Measurements from ENCODE around the gene DHDDS. TPM values are rescaled to one million over a fixed set of nuclear protein-coding genes. Genes with fewer than 3 reads are reported as not detected.

Gene DHDDS
- total RNA-seq, 1 donor from 2014 or later, result 24.6 TPM

GRCh38 chr1:26417111-26417759, 14.9 kb upstream of the DHDDS start:
- DNase-seq (ENCODE audit: low read depth in 2 of 2), result peak; percentile 74 to 85

GRCh38 chr1:26418865-26419349, 13.2 kb upstream of the DHDDS start:
- DNase-seq (ENCODE audit: low read depth in 2 of 2), result no peak

- no peak for DNase-seq (ENCODE audit: low read depth in 2 of 2)
Measured at GRCh38 chr1:26419494-26419893, 12.6 kb upstream of the DHDDS start.

GRCh38 chr1:26429721-26430120, 2.4 kb upstream of the DHDDS start:
- DNase-seq (ENCODE audit: low read depth in 2 of 2), result no peak

GRCh38 chr1:26432793-26433192, 672 bp downstream of the DHDDS start:
- DNase-seq (ENCODE audit: low read depth in 2 of 2), result no peak

GRCh38 chr1:26434161-26434752, 2.1 kb downstream of the DHDDS start:
- DNase-seq (ENCODE audit: low read depth in 2 of 2), result peak in 1 of 2 donors; percentile 18

GRCh38 chr1:26438041-26438440, 5.9 kb downstream of the DHDDS start:
- no peak for DNase-seq (ENCODE audit: low read depth in 2 of 2)

- DNase-seq (ENCODE audit: low read depth in 2 of 2), result no peak
Measured at GRCh38 chr1:26440259-26440658, 8.1 kb downstream of the DHDDS start.

GRCh38 chr1:26449868-26450267, 17.7 kb downstream of the DHDDS start:
- no peak for DNase-seq (ENCODE audit: low read depth in 2 of 2)

GRCh38 chr1:26450908-26451307, 18.8 kb downstream of the DHDDS start:
- DNase-seq (ENCODE audit: low read depth in 2 of 2), result no peak

GRCh38 chr1:26452459-26453183, 20.5 kb downstream of the DHDDS start:
- DNase-seq (ENCODE audit: low read depth in 2 of 2), result no peak

GRCh38 chr1:26459148-26459547, 27.0 kb downstream of the DHDDS start:
- no peak for DNase-seq (ENCODE audit: low read depth in 2 of 2)

GRCh38 chr1:26459573-26460031, 27.5 kb downstream of the DHDDS start:
- DNase-seq (ENCODE audit: low read depth in 2 of 2), result no peak

GRCh38 chr1:26468911-26469310, 36.8 kb downstream of the DHDDS start:
- no peak for DNase-seq (ENCODE audit: low read depth in 2 of 2)

GRCh38 chr1:26469558-26469957, 37.4 kb downstream of the DHDDS start:
- no peak for DNase-seq (ENCODE audit: low read depth in 2 of 2)

- no peak for DNase-seq (ENCODE audit: low read depth in 2 of 2)
Measured at GRCh38 chr1:26470878-26471497, 38.9 kb downstream of the DHDDS start.

- peak; percentile 41 to 57 for DNase-seq (ENCODE audit: low read depth in 2 of 2)
Measured at GRCh38 chr1:26471498-26472319, 39.6 kb downstream of the DHDDS start.

GRCh38 chr1:26472320-26472900, 40.3 kb downstream of the DHDDS start, which contains the start of gene HMGN2:
HMGN2 (plus strand) TSS chr1:26472440; CDS start chr1:26472613, 173 bp downstream.
- peak; percentile 81 to 88 for DNase-seq (ENCODE audit: low read depth in 2 of 2)

- peak; percentile 95 to 97 for DNase-seq (ENCODE audit: low read depth in 2 of 2)
Measured at GRCh38 chr1:26472901-26473845, 41.1 kb downstream of the DHDDS start.

Data from lung microvascular endothelial cell (primary cell).